Stomach (tissue), 9 donors: Measurements from ENCODE around the gene GGN. TPM values are rescaled to one million over a fixed set of nuclear protein-coding genes. Genes with fewer than 3 reads are reported as not detected.

Experiments used
- DNase-seq, 2 donors: peaks; one replicate each; pipeline versions ENCODE4 v3.0.0 to v3.0.0-alpha.2; 2013 to 2019
- H3K27ac ChIP-seq, 5 donors: fragments of 200-600 bp in 4 of 5; sonication (generic) in 4 of 5; one replicate each; pipeline ENCODE4 v1.5.1; 2013 to 2019; ENCODE audit warnings: mild to moderate bottlenecking in 1 of 5, moderate library complexity in 1 of 5
- H3K27me3 ChIP-seq, 3 donors: fragments of 200-600 bp; sonication (generic); one replicate each; pipeline ENCODE4 v1.5.1; 2017 to 2019; ENCODE audit warnings: mixed run types in 1 of 3
- H3K36me3 ChIP-seq, 4 donors: fragments of 200-600 bp; sonication (generic); 1 replicate in 3 of 4; 2 replicates in 1 of 4; pipeline ENCODE4 v1.5.1; 2016 to 2019
- H3K4me1 ChIP-seq, 4 donors: fragments of 200-600 bp; sonication (generic); one replicate each; pipeline ENCODE4 v1.5.1; 2016 to 2019
- H3K4me3 ChIP-seq, 4 donors: fragments of 200-600 bp; sonication (generic) in 3 of 4; one replicate each; pipeline ENCODE4 v1.5.1; 2016 to 2019; ENCODE audit warnings: mild to moderate bottlenecking in 1 of 4
- H3K9me3 ChIP-seq, 4 donors: fragments of 200-600 bp; sonication (generic); one replicate each; pipeline ENCODE4 v1.5.1; 2016 to 2019
- CTCF ChIP-seq, 7 experiments: fragments of 450-650 bp in 4 of 7; fragments of 200-600 bp in 3 of 7; sonication (generic) in 3 of 7; IDR thresholded peaks; one replicate each; pipeline ENCODE4 v1.5.1; 2016 to 2019; ENCODE audit warnings: antibody characterized with exemption in 7 of 7, control low read depth in 2 of 7, mild to moderate bottlenecking in 1 of 7
- EP300 ChIP-seq: sonication (generic); formaldehyde crosslinking; IDR thresholded peaks from one replicate; pipeline ENCODE4 v1.6.1; 2017; ENCODE audit warnings: antibody characterized with exemption
- POLR2A ChIP-seq, 4 donors: fragments of 450-650 bp; IDR thresholded peaks; one replicate each; pipeline ENCODE4 v1.6.1; 2016; ENCODE audit warnings: antibody characterized with exemption in 4 of 4, control low read depth in 2 of 4, mild to moderate bottlenecking in 1 of 4, moderate library complexity in 1 of 4
- POLR2AphosphoS5 ChIP-seq, 3 donors: sonication (generic); formaldehyde crosslinking; IDR thresholded peaks; one replicate each; pipeline ENCODE4 v1.6.1; 2016; ENCODE audit warnings: antibody characterized with exemption in 3 of 3
- WGBS, 5 donors: extraction: QIAGEN DNeasy Blood & Tissue Kit in 3 of 5; methylation state at CpG; one replicate each; pipeline versions ENCODE4 v1.1.5 to v1.1.7; 2013 to 2018; 5-methylcytosine and 5-hydroxymethylcytosine counted together
- intact Hi-C: fragments of 100-400 bp; cut with DNase I; formaldehyde crosslinking; loops from one replicate; pipeline ENCODE4 v1.15.1; 2023; ENCODE audit warnings: low total_unique reads
- polyA plus RNA-seq, 3 donors: library from polyadenylated mRNA; stranded (reverse); fragments of 200-250 nt; gene quantifications; one replicate each; pipeline ENCODE4 v1.2.3, GENCODE V29; 2013
- total RNA-seq, 5 donors: library from RNA; depleted of rRNA; stranded (reverse); fragments of >200 nt; gene quantifications; one replicate each; pipeline versions ENCODE4 v1.1.0 to v1.2.3, GENCODE V29; 2014 to 2016
- donor health status: healthy with polysubstance abuse.
- donor health status: Bipolar disorder and iron deficiency.
- donor health status: healthy.

GGN gene
- total and polyA plus RNA-seq, 8 donors, result 0.19 to 0.30 TPM; not detected in 6

DNA sequence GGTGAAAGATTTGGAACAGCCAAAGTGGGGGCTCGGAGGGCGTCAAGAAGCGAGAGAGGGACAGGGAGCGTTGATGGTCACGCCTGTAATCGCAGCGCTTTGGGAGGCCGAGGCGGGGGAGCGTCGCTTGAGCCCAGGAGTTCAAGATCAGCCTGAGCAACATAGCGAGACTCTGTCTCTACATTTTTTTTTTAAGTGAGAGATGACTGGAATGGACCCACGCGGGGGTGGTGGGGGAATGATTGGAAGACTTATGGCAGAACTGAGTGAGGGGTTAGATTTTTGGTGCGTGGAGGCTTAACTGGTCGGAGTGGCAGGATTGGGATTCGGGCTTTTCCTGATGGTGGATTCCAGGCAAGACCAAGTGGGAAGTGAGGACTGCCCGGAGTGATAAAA, 12.7 kb downstream of the GGN start:
- Histone ChIP-seq H3K4me1 (peaks cover 16 to 28% (median 22%) of the 10 kb centered on the region in 4 donors), H3K27me3 (no peaks in the 10 kb centered on the region), H3K9me3 (no peaks in the 10 kb centered on the region), H3K27ac (peak overlapping the region; percentile 78 to 95 (median 91)), H3K4me3 (peak overlapping the region; percentile 61 to 92 (median 84)), H3K36me3 (peaks cover 22 to 40% (median 33%) of the 10 kb centered on the region in 4 donors)
- TF ChIP-seq EP300, result no peak
- no peak for TF ChIP-seq POLR2AphosphoS5 (IDR thresholded peaks at IDR 0.05)
- TF ChIP-seq CTCF (IDR thresholded peaks at IDR 0.05), result no peak
- no peak for TF ChIP-seq POLR2A (IDR thresholded peaks at IDR 0.05)
- DNase-seq, result no peak
- intact Hi-C loops, result no loop called here
- 0 to 1% (median 1%) methylated on average over 18 of the region's 18 CpGs for WGBS, 5 donors

GRCh38 chr19:38374332-38375097, 13.3 kb downstream of the GGN start, which contains the start of gene PSMD8:
PSMD8 (plus strand) TSS chr19:38374571; CDS start chr19:38374602, 31 bp downstream.
- Histone ChIP-seq H3K27me3 (no peaks in the 10 kb centered on the region), H3K9me3 (no peaks in the 10 kb centered on the region), H3K4me3 (peak within 1 kb of the TSS; percentile 61 to 92 (median 84)), H3K27ac (peak within 1 kb of the TSS; percentile 78 to 95 (median 91)), H3K36me3 (peaks cover 18 to 34% (median 28%) of the 10 kb centered on the region in 4 donors), H3K4me1 (peaks cover 16 to 28% (median 22%) of the 10 kb centered on the region in 4 donors)
- intact Hi-C loops, result no loop called here
- WGBS, 5 donors, result 0% methylated on average over 32 to 65 of the region's 65 CpGs
- TF ChIP-seq CTCF (IDR thresholded peaks at IDR 0.05) (peak in 2 of 7 experiments; percentile 14 to 29), POLR2A (IDR thresholded peaks at IDR 0.05) (peak in 2 of 4 donors; percentile 39 to 90), POLR2AphosphoS5 (IDR thresholded peaks at IDR 0.05) (peak; percentile 74 to 93 (median 91)), EP300 (no peak)
- DNase-seq, result peak; percentile 99 to 100

- 67 to 73% (median 71%) methylated on average over 6 of the region's 6 CpGs for WGBS, 5 donors
- Histone ChIP-seq H3K27me3 (no peaks in the 10 kb centered on the region), H3K27ac (peak overlapping the region; percentile 66 to 95 (median 91)), H3K4me1 (peaks cover 16 to 28% (median 22%) of the 10 kb centered on the region in 4 donors), H3K4me3 (peak overlapping the region; percentile 61 to 92 (median 84)), H3K36me3 (peaks cover 12 to 28% (median 22%) of the 10 kb centered on the region in 4 donors), H3K9me3 (no peaks in the 10 kb centered on the region)
- DNase-seq, result no peak
- TF ChIP-seq POLR2AphosphoS5 (IDR thresholded peaks at IDR 0.05) (no peak), CTCF (IDR thresholded peaks at IDR 0.05) (no peak), POLR2A (IDR thresholded peaks at IDR 0.05) (no peak), EP300 (no peak)
- intact Hi-C loops, result no loop called here
Measured at GRCh38 chr19:38373907-38374331, 13.9 kb downstream of the GGN start.

- no peaks in the 10 kb centered on the region for H3K9me3 ChIP-seq
- H3K4me3 ChIP-seq, result no peak overlapping the region
- H3K36me3 ChIP-seq, result peaks cover 0 to 2% (median 0%) of the 10 kb centered on the region in 4 donors
- no peak overlapping the region for H3K27ac ChIP-seq
- WGBS, 5 donors, result 70 to 84% (median 79%) methylated on average over 6 of the region's 6 CpGs
- no peak for TF ChIP-seq POLR2AphosphoS5 (IDR thresholded peaks at IDR 0.05)
- no peak for TF ChIP-seq POLR2A (IDR thresholded peaks at IDR 0.05)
- TF ChIP-seq CTCF (IDR thresholded peaks at IDR 0.05), result no peak
- no peak for TF ChIP-seq EP300
- intact Hi-C loops, result no loop called here
- DNase-seq, result no peak
- peaks cover 9 to 16% (median 10%) of the 10 kb centered on the region in 4 donors for H3K4me1 ChIP-seq
- peaks cover 0 to 25% (median 0%) of the 10 kb centered on the region in 3 donors for H3K27me3 ChIP-seq
Measured at GRCh38 chr19:38371081-38371480, 16.8 kb downstream of the GGN start.
